ENCODE results near the gene THSD7A.

Gene THSD7A

DNA sequence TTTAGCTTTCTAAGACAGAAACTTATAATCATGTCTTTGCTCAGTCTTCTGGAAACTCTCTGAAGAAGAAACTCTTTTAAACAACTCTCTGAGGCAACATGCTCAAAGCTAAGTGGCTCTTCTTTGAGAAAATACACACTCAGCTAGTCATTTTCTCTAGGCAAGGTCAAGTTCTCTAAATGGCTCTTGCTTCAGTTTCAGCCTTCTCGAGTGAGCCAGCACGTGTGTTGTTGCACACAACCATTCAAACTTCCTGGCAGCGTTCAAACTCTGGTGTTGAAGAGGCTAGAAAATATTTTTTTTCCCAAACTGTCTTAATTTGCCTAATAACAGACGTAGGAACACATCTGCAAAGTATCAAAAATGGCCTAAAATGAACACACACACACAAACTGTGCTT lies 129.1 kb downstream of the THSD7A start:
- no peak for DNase-seq

DNA sequence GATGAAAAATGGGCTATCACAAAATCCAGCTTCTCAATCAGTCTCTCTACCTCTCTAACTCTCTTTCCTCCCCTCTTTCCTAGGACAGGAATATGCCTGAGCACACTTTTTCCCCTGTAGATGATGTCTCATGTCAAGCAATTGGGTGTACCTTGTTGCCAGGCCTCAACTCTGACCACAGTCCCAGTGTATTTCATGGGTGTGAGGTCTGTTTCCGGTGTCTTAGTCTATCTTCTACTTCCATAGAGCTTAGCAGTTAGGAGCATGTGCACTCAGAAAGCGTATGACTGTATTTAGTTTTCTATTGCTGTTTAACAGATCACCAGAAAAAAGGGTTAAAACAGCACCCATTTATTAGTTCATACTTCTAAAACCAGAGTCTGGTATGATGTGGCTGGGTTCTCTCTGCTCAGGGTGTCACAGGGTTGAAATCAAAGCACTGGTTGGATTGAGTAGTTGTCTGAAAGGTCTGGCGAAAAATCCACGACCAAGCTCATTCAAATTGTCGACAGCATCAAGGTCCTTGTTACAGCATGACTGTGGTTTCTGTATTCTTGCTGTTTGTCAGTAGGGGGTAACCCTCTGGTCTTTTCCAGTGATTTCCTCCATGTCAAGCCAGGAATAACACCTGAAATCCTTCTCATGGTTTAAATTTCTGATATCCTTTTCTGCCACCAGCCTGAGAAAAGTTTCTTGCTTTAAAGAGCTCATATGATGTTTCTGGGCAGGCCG lies 130.0 kb downstream of the THSD7A start:
- DNase-seq = no peak

DNA sequence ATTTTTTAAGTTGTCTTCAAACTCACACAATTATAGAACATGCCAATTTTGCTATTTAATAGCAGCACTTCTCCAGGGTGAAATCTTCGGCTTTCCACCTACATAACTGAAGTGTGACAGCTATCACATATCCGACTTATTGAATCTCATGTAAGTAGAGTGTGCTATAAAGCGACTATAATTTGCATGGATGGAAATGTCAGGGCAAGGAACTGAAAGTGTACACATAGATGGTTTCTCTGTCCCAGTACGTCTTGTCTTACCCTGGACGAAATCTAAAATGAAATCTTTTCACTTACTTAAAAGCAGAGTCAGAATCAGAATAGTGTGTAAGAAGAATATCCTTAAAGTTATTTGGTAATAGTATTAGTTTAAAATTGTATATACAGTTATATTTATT lies 132.3 kb downstream of the THSD7A start:
- DNase-seq = no peak

DNA sequence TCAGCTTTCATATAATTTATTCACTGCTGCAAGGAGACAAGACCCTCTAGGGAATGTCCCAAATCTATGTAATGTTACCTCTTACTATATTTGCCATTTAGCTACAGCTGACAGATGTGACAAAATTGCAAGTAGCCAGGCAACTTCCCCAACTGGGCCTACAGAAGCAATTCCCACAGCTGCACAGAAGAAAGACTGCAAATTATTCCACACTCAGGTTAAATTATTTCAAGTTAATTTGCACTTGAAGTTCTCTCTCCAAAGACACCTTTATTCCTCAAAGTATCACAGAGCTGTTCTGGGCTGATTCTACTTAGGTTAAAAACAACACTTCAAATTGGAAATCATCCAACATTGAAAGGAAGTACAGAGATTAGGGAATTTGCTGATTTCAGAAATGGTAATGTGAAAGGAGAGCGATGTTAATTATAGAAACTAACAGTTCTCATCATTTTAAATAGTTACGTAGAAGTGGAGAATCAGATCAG lies 133.6 kb downstream of the THSD7A start:
- no peak for DNase-seq

DNA sequence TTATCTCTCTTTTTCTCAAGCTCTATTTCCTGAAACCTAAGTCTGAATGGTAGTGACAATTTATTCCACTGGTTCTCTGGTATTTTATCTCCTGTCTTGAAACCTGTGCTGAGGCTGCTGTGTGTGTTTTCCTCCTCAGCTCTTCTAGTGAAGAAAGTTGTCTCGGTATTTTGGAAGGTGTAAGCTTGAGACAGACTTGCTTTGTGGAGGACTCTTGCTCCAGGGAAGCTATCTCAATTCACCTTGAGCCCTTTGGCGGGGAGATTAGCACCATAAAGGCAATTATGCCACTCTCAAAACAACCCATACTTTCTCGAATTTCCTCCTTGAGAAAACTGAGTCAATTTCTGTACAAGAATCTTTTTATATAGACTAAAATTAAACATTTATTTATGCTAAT lies 141.6 kb downstream of the THSD7A start:
- DNase-seq = no peak

DNA sequence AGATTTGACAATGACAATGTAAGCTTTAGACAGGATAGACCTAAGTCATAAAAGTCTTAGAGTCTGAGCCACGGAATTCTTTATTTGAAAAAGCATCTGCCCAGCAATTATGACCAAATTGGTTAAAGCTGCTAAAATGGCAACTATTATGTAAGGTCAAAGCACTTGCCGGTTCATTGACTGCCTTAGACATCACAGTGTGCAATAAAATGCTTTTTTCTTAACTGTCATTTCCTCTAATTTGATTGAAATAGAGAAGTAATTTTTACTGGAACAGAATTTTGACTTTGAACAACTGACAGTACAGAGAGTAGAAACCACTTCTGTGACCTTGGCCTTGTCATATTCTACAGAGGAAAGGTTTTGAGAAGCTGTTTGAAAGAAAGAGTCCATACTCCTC lies 142.9 kb downstream of the THSD7A start:
- DNase-seq = no peak

DNA sequence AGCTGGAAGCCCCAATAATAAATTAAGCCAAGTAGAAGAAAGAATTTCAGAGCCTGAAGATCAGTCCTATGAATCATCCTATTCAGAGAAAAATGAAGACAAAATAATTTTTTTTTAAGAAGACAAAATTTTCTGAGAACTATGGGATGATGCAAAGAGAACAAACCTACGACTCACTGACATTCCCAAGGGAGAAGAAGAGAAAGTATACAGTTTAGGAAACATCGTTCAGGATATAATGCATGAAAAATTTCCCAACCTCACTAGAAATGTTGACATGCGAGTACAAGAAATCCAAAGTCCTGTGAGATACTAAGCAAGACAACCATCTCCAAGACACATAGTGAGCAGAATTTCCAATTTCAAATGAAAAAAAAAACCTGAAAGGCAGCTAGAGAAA lies 150.5 kb downstream of the THSD7A start:
- no peak for DNase-seq

DNA sequence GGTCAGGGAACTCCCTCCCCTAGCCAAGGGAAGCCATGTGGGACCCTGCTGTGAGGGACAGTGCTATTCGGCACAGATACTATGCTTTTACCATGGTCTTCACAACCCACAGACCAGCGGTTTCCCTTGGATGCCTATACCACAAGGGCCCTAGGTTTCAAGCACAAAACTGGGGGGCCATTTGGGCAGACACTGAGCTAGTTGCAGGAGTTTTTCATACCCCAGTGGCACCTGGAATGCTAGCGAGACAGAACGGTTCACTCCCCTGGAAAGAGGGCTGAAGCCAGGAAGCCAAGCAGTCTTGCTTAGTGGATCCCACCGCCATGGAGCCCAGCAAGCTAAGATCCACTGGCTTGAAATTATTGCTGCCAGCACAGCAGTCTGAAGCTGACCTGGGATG lies 156.8 kb downstream of the THSD7A start:
- no peak for DNase-seq

DNA sequence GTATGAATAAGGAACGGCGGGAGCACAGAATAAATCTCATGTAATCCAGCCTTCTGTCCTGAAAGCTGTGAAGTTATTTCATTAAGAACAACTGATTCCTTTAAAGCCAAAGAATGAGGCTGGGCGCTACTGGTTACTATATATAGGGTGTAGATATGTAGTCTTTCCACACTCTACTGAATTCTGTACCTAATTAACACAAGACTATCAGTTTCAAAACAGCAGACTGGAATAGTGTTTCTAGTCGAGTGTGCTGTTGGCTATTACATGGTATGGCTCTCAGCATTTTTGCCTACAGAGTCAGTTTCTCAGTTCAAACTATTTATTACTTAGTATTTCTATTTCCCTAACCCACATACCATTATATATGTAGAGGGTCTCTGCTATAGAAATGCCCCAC lies 163.3 kb downstream of the THSD7A start:
- DNase-seq = no peak

DNA sequence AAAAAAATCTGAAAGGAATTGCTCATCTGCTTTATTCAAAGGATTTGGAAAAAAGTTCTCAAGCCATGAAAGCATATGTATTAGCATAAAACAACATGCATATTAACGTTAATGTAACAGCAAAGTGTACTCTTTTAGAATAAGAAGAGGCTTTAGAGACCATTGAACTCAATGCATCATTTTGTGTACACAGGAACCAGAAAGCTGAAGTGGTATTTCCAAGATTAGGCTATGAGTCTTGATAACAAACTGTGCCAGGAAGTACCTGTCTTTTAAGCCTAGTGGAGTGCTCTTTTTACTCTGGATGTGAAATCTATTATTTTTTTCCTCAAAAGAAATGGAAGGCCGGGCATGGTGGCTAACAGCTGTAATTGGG lies 164.2 kb downstream of the THSD7A start:
- DNase-seq = no peak

DNA sequence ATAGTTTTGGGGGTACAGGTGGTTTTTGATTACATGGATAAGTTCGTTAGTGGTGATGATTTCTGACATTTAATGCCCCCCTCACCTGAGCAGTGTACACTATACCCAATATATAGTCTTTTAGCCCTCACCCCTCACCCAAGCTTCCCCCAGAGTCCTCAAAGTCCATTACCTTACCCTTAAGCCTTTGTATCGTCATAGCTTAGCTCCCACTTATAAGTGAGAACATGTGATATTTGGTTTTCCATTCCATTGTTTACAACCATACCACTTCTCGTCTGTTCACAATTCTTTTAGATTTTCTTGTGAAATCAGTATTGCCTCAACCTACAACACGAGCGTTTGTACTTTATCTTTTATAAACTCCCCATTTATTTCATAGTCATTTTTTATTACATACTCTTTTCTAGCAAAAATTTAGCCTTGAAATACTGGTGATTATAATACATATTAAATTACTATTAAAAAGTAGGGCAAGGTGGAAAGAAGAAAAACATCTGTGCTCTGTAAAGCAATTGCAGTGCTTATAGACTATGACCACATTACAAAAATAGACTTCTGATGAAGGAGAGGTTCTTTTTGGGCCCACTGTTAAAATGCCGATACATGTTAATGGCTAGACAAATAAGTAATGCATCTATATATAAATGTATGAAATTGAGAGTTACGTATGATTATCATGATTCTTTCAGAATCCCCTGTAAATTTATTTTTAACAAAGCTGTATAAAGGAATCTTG lies 164.8 kb downstream of the THSD7A start:
- DNase-seq = no peak

DNA sequence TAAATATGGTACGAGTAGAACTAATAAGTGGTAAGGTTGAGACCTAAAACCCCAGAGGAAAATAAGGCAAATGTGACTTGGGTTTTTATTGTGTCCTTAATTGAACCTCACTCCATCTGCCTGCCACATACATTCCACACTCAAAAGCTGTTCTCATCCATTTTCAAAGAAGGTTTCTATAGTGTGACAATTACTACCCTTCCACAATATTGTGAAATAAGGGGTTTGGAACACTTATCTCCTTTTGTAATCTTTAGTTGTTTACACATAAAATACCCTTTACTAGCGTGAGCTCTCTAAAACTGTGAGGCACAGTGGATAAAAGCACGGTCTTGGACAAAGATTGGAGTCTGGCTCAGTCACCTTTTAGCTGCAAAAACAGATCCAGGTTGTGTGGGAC lies 166.6 kb downstream of the THSD7A start:
- DNase-seq = no peak

DNA sequence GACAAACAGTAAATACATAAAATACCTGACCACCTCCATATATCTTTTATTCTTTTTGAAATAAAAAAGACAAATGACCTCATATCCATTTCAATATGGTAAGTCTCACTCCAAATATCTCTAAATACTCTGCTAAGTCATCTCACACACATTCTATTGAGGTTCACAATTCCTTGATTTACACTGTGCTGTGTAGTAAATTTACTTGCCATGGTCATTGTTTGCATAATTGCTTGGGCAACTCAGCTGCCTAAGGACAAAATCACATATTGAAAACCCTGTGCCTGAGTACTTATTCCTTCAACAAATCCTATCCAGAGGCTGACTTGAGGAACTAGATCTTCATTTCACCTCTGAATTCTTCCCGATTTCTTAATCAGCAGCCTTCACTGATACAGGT lies 176.4 kb downstream of the THSD7A start:
- DNase-seq = no peak

DNA sequence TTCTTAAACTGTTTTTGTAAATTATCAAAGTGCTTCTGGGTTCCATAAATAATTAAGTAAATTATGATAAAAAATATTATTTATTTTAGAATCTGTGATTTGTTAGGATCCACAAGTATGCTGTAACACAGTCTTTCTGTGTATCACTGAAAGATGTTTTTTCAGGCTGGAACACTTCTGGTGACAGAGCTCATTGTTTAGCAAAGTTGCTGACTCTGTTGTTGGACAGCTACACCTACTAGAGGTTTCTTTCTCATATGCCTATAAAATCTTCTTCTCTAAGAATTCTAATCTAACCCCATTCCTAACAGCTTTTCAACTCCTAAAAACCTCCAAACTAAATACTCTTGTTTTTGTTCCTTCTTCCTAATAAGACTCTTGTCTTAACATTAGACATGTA lies 176.8 kb downstream of the THSD7A start:
- DNase-seq = no peak

DNA sequence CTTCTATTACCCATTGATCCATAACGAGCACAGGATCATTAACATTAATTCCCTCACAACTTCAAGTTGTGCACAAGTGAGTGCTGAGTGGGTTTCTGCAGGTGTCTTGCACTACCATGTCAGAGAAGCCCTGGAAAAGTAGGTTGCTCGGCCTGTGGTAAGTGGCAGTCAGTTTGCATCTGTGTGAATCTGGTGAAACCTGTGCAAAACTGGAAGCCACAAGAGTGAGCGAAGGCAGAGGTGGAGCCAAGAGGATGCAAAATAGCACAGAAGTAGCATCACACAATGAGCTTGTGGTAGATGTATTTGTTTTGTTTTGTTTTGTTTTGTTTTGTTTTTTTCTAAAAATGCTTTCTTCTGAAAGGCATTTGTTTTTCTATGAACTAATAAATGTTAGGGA lies 181.5 kb downstream of the THSD7A start:
- DNase-seq = no peak

DNA sequence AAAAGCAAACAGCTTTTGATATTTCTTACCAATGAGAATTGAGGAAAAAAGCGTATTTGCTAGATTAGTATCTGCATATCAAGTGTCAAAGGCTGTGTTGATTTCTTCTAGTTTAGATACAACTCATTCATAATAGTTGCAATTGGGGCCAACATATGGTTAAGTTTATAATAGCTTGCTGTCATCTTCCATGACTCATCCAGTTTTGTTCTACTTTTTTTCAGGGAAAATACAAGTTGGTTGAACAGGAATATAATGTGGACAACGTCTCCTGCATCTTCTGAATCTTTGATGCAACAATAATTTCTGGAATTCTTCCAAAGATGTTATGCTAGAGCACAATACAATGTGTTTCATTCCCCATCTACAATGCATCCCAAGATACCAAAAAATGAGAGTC lies 182.0 kb downstream of the THSD7A start:
- DNase-seq = no peak

DNA sequence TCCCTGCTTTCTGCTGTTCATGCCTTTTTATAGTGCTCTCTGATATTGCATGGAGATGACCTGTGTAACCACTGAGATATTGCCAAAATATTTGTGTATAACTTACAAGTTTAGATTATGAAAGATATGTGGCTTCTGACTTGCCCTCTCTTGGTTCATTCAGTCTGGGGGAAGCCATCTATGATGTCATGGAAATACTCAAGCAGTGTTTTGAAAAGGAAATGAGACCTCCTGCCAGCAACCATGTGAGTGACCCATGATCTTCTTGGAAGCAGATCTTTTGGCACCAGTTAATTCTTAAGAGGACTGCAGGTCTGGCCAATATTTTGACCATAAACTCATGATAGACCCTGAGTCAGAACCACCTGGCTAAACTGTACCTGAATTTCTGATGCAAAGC lies 183.0 kb downstream of the THSD7A start:
- DNase-seq = no peak

DNA sequence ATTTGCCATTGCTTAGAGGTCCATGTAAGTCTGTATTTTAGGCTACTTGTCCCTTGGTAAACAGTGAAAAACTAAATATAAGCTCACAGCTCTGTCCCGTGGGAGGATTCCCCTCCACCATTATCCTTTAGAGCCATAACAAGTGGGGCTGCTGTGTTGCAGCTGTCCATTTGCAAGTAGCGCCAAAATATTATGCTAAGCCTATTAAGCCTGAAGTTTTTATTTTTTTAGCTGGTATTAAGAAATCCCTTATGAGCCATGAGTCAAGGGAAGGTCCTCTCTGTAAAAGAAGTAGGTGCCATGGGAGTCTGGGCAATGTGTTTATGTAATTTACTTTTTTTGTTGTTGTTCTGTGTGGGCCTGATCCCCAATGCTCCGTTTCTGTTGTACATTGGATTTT lies 183.9 kb downstream of the THSD7A start:
- DNase-seq = no peak

DNA sequence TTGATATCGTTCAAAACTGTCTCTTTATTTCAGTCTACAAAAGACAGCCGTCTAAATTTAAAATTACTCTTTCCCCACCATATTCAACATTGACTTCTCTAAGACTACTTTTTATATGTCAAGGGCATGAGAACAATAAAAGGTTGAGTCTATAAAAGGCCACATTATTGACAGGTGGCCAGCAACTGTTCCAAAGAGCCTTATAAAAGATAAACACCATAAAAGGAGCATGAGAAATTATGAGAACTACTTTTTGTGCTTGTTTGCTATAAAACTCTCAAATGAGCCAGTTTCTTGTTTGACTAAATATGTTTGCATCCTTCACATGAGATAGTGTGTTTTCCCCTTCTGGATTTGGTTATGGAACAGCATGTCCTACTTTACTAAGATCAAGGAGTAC lies 189.2 kb downstream of the THSD7A start:
- DNase-seq = no peak

DNA sequence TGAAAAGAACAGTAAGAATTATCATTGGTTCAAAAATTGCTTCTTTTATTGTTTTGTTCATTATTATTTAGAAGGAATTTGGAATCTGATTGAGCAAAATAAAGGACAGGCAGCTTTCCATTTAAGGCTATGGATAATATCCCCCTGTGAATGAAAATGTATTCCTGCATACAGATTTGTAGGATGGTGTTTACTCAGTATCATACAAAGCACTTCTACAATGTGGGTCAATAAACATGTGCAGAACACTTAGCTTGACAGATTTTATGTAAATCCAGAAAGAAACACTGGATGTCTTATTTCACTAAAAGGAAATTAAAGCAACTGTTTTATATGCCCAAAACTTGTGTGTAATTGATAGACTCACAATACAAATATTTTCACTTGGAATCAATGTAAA lies 189.7 kb downstream of the THSD7A start:
- DNase-seq = no peak

DNA sequence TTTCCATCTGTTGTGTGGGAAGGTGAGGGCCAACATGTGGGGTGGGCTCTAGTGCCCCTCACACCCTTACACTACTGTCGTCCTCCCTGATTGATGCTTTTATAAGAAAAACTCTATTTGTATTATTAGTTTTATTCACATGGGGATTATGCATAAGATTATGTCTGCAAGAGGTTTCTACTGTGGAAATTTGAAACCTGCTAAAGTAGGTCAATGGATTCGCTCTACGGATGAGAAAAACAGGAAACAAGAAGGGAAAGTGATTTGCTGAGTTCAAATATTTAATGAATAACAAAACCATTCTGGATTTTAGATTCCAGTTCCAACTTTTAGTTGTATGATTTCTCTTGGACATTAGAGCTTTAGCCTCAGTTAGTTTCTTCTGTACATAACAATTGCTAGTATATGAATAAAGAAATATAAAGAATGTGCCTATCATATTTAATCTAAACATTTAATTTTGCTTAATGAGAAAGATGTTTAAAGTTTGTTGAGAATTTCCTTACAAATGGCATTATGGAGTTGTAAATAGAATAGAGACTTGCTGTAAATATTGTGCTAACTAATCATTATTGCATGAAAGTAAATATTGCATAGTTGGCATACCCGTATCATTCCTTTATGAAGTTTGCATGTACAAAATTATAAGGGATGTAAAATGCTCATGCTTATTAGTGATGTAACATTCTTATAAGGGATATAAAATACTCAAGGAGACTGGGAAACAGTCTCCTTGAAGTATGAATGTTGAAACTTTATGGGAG lies 193.8 kb downstream of the THSD7A start:
- no peak for DNase-seq

DNA sequence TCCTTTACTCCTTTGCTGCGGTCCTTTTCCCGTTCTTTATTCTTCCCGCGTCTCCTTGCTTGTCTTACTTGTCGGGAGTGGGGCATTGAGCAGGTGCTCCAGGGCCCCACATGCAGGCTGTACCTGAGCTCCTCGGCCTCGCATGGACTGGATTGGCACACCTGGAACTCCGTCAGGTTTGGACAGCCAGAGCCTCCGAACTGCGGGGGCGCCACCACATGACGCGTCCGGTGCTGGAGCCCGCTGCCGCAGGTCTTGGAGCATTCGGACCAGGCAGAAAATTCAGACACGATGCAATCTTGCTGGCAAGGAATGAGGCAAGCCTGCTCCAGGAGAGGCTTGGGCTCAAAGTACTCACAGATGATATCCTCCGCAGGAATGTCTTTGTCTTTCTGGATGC lies 195.7 kb downstream of the THSD7A start:
- DNase-seq = no peak

DNA sequence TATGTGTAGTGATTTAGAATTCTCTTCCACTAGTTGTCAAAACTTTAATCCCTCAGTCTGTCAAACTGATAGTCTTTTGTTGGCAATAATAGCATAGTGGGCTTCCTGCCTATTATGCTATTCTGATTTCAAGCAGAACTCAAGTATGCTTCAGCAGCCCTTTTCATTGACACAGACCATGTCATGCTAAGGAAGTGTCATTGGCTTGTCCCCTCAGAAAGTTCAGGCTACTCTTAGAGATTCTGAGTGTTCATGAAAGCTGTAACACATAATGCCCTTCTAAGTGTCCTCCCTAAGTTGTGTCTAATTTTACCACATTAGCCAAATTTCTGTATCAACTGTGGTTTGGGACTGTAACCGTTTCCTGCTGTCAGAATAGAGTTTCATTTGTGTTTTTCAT lies 198.7 kb downstream of the THSD7A start:
- DNase-seq = no peak

DNA sequence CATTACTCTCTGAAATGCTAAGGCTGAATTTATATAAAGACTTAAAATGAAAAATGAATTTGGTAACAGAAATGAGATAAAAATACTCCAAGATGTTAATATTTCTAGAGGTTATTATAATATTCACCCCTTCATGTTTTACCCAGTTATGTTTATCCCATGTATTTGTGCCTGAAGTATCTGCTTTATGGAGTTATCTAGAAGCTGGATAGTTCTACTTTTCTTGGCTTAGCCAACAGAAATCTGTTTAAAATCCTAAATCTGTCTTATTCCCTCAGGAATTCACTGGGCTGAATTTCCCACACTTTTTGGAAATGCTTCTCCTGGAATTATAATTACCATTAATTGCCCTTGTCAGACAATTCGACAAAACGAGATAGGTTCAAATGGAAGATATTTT lies 201.6 kb downstream of the THSD7A start:
- no peak for DNase-seq
